ENCODE measurements around the gene CTCFL.

- TF ChIP-seq EZH2 (IDR thresholded peaks at IDR 0.05; ENCODE audit: borderline replicate concordance, low read depth, low read length, severe bottlenecking) (no peak), CTCF (IDR thresholded peaks at IDR 0.05; ENCODE audit: borderline replicate concordance, extremely low read depth, low read length, poor library complexity, severe bottlenecking) (no peak)
Measured at GRCh38 chr20:57500235-57500634, 24.7 kb downstream of the CTCFL start.

All from DND-41 (cell line).